HG02571 (cell line): ENCODE results near the gene TCF4.

ENCODE experiments used
- ATAC-seq: cut with Tn5 transposase; IDR thresholded peaks from one replicate; pipeline ENCODE4 v1.9.1; 2021; ENCODE audit warnings: mild to moderate bottlenecking, moderate library complexity; ENCODE audit not compliant: unreplicated experiment

The TCF4 gene

GRCh38 chr18:55418439-55418838 lies 169.6 kb downstream of the TCF4 start:
- ATAC-seq: no peak

GRCh38 chr18:55416791-55417190 lies 171.2 kb downstream of the TCF4 start:
- ATAC-seq: no peak

- peak; percentile 93 for ATAC-seq
Measured at GRCh38 chr18:55415258-55415871, 172.6 kb downstream of the TCF4 start.

- ATAC-seq: no peak
Measured at GRCh38 chr18:55414475-55414874, 173.5 kb downstream of the TCF4 start.

- ATAC-seq: no peak
Measured at GRCh38 chr18:55413474-55413873, 174.5 kb downstream of the TCF4 start.

- ATAC-seq: no peak
Measured at GRCh38 chr18:55407774-55408535, 180.0 kb downstream of the TCF4 start.

GRCh38 chr18:55407191-55407590 lies 180.8 kb downstream of the TCF4 start:
- ATAC-seq: no peak

- ATAC-seq: no peak
Measured at GRCh38 chr18:55406451-55406991, 181.5 kb downstream of the TCF4 start.

GRCh38 chr18:55405893-55406406 lies 182.0 kb downstream of the TCF4 start:
- ATAC-seq: no peak

GRCh38 chr18:55405475-55405874 lies 182.5 kb downstream of the TCF4 start:
- ATAC-seq: no peak

GRCh38 chr18:55404832-55405465 lies 183.0 kb downstream of the TCF4 start:
- no peak for ATAC-seq

- no peak for ATAC-seq
Measured at GRCh38 chr18:55404136-55404830, 183.7 kb downstream of the TCF4 start.

- no peak for ATAC-seq
Measured at GRCh38 chr18:55403421-55403949, 184.5 kb downstream of the TCF4 start.

GRCh38 chr18:55402731-55403405 lies 185.1 kb downstream of the TCF4 start:
- ATAC-seq: no peak

- no peak for ATAC-seq
Measured at GRCh38 chr18:55401638-55402191, 186.3 kb downstream of the TCF4 start.

- ATAC-seq: no peak
Measured at GRCh38 chr18:55400590-55401541, 187.1 kb downstream of the TCF4 start.

- no peak for ATAC-seq
Measured at GRCh38 chr18:55400081-55400480, 187.9 kb downstream of the TCF4 start.

- ATAC-seq: no peak
Measured at GRCh38 chr18:55398858-55399257, 189.1 kb downstream of the TCF4 start.

GRCh38 chr18:55396979-55397378 lies 191.0 kb downstream of the TCF4 start:
- ATAC-seq: no peak
